ENCODE data around the gene ESPL1.

The ESPL1 gene

DNA sequence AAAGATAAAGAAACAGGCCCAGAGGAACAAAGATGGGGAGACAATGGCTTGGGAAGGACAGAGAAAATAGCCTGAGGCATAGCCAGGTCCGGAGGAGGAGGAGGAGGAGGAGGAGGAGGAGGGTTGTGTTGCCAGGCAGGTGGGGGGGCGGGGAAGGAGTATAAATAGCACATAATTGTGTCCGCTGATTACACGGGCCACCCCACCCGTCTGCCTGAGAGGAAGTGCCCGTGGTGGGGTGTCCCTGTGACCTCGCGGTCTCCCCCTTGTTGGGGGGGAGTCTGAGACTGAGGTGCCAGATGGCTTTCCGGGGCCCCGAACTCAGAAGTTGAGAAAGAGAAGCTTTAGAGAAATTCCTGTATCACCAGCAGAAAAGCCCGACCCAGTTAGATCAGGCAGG lies 69.9 kb downstream of the ESPL1 start:
- no peaks in the 10 kb centered on the region for H3K9me3 Mint-ChIP-seq
- peaks cover 40% of the 10 kb centered on the region for H3K4me1 Mint-ChIP-seq (ENCODE audit: low read depth)
- intact Hi-C loops (cut with micrococcal nuclease), result no loop called here
- no peak overlapping the region for H3K27ac Mint-ChIP-seq
- H3K27me3 Mint-ChIP-seq, result peaks cover 86% of the 10 kb centered on the region
- no peaks in the 10 kb centered on the region for H3K36me3 Mint-ChIP-seq (ENCODE audit: low read depth)
- no peak overlapping the region for H3K4me3 Mint-ChIP-seq

GRCh38 chr12:53338916-53339315 lies 70.8 kb downstream of the ESPL1 start:
- H3K4me3 Mint-ChIP-seq, result no peak overlapping the region
- no peaks in the 10 kb centered on the region for H3K36me3 Mint-ChIP-seq (ENCODE audit: low read depth)
- intact Hi-C loops (cut with micrococcal nuclease), result no loop called here
- peaks cover 40% of the 10 kb centered on the region for H3K4me1 Mint-ChIP-seq (ENCODE audit: low read depth)
- H3K27me3 Mint-ChIP-seq, result peaks cover 85% of the 10 kb centered on the region
- H3K9me3 Mint-ChIP-seq, result no peaks in the 10 kb centered on the region
- H3K27ac Mint-ChIP-seq, result no peak overlapping the region

DNA sequence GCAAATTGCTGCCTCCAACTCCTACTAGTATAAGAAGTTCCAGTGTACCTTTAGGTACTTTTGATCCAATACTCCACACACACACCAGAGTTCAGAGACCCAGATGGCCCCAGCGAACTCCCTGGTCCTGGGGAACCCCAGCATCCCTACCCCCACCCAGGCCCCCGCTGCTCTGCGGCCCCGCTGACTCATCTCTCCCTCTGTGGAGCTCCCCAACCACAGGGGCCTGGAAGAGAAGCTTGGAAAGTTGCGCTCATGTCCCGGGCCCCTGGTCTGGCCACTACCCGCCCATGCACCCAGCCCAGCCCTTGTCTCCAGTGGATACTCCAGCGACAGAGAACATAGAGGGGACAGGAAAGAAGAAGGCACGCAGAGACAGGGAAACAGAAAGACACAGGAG lies 72.3 kb downstream of the ESPL1 start:
- Mint-ChIP-seq H3K27ac (no peak overlapping the region), H3K27me3 (peaks cover 80% of the 10 kb centered on the region)
- intact Hi-C loops (cut with micrococcal nuclease), result no loop called here

More for the DNA sequence above, 72.3 kb downstream of the ESPL1 start:
- H3K9me3 Mint-ChIP-seq, result no peaks in the 10 kb centered on the region
- no peaks in the 10 kb centered on the region for H3K36me3 Mint-ChIP-seq (ENCODE audit: low read depth)
- H3K4me1 Mint-ChIP-seq (ENCODE audit: low read depth), result peaks cover 48% of the 10 kb centered on the region
- no peak overlapping the region for H3K4me3 Mint-ChIP-seq
